ENCODE data around the gene C3. TPM values are rescaled to one million over a fixed set of nuclear protein-coding genes. Genes with fewer than 3 reads are reported as not detected.

The C3 gene
- total RNA-seq, 1 experiment from 2014 or later = 872 TPM

DNA sequence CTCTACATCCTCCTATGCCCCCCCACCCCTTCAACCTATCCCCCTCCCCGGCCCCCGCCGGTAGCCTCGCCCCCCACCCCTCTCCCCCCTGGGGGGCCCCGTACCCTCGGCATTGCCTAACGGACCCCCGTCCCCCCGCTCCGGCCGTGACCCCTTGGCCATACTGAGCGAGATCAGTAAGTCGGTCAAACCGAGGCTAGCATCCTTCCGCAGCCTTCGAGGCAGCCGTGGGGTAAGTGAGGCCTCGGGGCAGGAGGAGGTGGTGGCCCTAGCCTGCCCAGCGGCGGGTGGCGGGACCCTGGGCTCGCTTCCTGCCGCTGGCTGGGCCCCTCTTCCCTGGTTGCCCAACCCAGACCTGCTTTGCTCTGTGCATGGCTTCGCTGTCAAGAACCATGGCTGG lies 25.5 kb upstream of the C3 start:
- peaks cover 25% of the 10 kb centered on the region for H3K4me1 Mint-ChIP-seq (ENCODE audit: insufficient read depth, unreplicated experiment)
- peak overlapping the region; percentile 60 for H3K4me3 Mint-ChIP-seq (ENCODE audit: unreplicated experiment)
- ChIA-PET CTCF (no interaction called here), POLR2A (interaction anchor here (0.7 to 4.0 kb wide), 8 partner anchors 10 to 215 kb away, joined by 3 to 40 read pairs (median 6); partner anchors contain the start of genes C3, SH2D3A and TNFSF9)
- BruUV-seq (replicated peaks) = no TSS peak
- peaks cover 95% of the 10 kb centered on the region for H3K36me3 Mint-ChIP-seq (ENCODE audit: insufficient read depth, unreplicated experiment)
- DNase-seq (ENCODE audit: unreplicated experiment) = no peak
- TF ChIP-seq, protein P1, sequence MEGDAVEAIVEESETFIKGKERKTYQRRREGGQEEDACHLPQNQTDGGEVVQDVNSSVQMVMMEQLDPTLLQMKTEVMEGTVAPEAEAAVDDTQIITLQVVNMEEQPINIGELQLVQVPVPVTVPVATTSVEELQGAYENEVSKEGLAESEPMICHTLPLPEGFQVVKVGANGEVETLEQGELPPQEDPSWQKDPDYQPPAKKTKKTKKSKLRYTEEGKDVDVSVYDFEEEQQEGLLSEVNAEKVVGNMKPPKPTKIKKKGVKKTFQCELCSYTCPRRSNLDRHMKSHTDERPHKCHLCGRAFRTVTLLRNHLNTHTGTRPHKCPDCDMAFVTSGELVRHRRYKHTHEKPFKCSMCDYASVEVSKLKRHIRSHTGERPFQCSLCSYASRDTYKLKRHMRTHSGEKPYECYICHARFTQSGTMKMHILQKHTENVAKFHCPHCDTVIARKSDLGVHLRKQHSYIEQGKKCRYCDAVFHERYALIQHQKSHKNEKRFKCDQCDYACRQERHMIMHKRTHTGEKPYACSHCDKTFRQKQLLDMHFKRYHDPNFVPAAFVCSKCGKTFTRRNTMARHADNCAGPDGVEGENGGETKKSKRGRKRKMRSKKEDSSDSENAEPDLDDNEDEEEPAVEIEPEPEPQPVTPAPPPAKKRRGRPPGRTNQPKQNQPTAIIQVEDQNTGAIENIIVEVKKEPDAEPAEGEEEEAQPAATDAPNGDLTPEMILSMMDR (IDR thresholded peaks at IDR 0.05; ENCODE audit: unreplicated experiment) = no peak
- no peaks in the 10 kb centered on the region for H3K27me3 Mint-ChIP-seq (ENCODE audit: insufficient read depth, unreplicated experiment)
- intact Hi-C loops (cut with micrococcal nuclease) = no loop called here
- no peaks in the 10 kb centered on the region for H3K9me3 Mint-ChIP-seq (ENCODE audit: unreplicated experiment)
- H3K27ac Mint-ChIP-seq (ENCODE audit: low read depth, unreplicated experiment) = no peak overlapping the region

DNA sequence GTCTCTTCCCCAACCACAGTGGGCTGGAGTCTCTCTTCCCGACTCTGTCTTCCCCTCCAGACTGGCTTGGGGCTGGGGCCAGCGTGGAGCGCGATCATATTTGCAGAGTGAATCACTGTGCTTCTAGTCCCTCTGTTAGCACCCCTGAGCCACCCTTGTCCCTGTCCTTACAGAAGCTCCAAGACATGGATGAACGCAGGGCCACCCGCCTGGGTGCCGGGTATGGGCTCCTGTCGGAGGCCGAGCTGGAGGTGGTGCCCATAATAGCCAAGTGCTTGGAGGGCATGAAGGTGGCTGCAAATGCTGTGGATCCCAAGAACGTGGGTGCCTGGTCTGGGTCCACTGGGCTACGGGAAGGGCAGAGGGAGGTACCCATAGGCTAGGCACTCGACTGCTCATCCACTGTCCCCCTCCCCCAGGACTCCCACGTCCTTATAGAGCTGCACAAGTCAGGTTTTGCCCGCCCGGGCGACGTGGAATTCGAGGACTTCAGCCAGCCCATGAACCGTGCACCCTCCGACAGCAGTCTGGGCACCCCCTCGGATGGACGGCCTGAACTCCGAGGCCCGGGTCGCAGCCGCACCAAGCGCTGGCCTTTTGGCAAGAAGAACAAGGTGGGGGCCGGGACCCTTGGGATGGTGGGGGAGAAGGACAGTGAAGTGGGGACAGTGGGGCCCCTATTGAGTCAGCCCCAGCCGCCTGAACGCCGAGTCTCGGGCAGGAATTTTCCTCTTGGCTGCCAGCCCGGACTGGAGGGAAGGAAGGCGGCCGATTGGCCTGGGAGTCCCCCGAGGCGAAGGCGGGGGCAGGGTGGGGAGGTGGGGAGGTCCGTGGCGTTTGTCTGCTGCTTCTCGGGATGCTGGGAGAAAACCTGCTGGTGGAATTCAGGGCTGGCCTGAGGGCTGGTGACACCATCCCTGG lies 24.2 kb upstream of the C3 start:
- peak; percentile 98 for DNase-seq (ENCODE audit: unreplicated experiment)
- no peaks in the 10 kb centered on the region for H3K9me3 Mint-ChIP-seq (ENCODE audit: unreplicated experiment)
- peaks cover 85% of the 10 kb centered on the region for H3K36me3 Mint-ChIP-seq (ENCODE audit: insufficient read depth, unreplicated experiment)
- BruUV-seq (replicated peaks) = no TSS peak
- ChIA-PET POLR2A (interaction anchor here (0.6 to 10.5 kb wide), 10 partner anchors 8 to 227 kb away, joined by 3 to 189 read pairs (median 4); partner anchors contain the start of genes C3, SH2D3A and TNFSF9), CTCF (interaction anchor here (2.8 kb wide), 1 partner anchor 119 kb away, joined by 21 read pairs; no protein-coding TSS in a partner anchor)
- peak overlapping the region; percentile 28 for H3K27ac Mint-ChIP-seq (ENCODE audit: low read depth, unreplicated experiment)
- peak overlapping the region; percentile 60 for H3K4me3 Mint-ChIP-seq (ENCODE audit: unreplicated experiment)
- intact Hi-C loops (cut with micrococcal nuclease) = no loop called here
- peaks cover 28% of the 10 kb centered on the region for H3K4me1 Mint-ChIP-seq (ENCODE audit: insufficient read depth, unreplicated experiment)
- TF ChIP-seq, protein P1 (IDR thresholded peaks at IDR 0.05; ENCODE audit: unreplicated experiment) = no peak
- no peaks in the 10 kb centered on the region for H3K27me3 Mint-ChIP-seq (ENCODE audit: insufficient read depth, unreplicated experiment)

DNA sequence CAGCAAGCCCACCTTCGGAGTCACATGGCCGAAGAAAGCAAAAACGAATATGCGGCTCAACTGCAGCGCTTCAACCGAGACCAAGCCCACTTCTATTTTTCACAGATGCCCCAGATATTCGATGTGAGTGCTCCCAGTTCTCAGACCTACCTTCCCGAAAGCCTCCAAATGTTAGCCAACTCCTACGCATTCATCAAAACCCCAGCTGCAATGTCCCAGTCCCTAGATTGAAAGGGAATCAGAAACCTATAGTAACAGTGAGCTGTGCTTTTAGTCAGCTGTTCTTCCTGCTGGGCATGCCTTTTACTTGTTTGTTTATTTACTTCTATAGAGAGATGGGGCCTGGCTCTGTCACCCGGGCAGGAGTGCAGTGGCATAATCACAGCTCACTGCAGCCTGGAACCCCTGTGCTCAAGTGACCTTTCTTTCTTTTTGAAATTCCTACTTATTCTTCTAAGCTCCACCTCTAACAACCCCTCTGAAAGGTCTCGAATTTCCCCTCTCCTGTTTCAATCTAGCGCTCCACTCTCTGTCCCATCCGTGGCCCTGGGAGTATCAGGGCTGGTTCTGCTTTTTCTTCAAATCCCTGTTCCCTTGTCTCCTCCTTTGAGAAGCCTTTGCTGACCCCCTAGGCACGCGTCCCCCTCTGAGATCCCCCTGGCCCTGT lies 23.4 kb upstream of the C3 start:
- no TSS peak for BruUV-seq (replicated peaks)
- POLR2A ChIA-PET = interaction anchor here (0.6 to 10.5 kb wide), 9 partner anchors 7 to 840 kb away, joined by 3 to 189 read pairs (median 3); partner anchors contain the start of genes C3 and SH2D3A
- intact Hi-C loops (cut with micrococcal nuclease) = no loop called here
- H3K4me1 Mint-ChIP-seq (ENCODE audit: insufficient read depth, unreplicated experiment) = peaks cover 30% of the 10 kb centered on the region
- H3K27me3 Mint-ChIP-seq (ENCODE audit: insufficient read depth, unreplicated experiment) = no peaks in the 10 kb centered on the region
- CTCF ChIA-PET = interaction anchor here (2.8 kb wide), 1 partner anchor 120 kb away, joined by 21 read pairs; no protein-coding TSS in a partner anchor
- H3K36me3 Mint-ChIP-seq (ENCODE audit: insufficient read depth, unreplicated experiment) = peaks cover 77% of the 10 kb centered on the region
- peak; percentile 47 for DNase-seq (ENCODE audit: unreplicated experiment)
- H3K27ac Mint-ChIP-seq (ENCODE audit: low read depth, unreplicated experiment) = peak overlapping the region; percentile 28
- TF ChIP-seq, protein P1 (IDR thresholded peaks at IDR 0.05; ENCODE audit: unreplicated experiment) = no peak
- H3K9me3 Mint-ChIP-seq (ENCODE audit: unreplicated experiment) = no peaks in the 10 kb centered on the region
- H3K4me3 Mint-ChIP-seq (ENCODE audit: unreplicated experiment) = peak overlapping the region; percentile 60

DNA sequence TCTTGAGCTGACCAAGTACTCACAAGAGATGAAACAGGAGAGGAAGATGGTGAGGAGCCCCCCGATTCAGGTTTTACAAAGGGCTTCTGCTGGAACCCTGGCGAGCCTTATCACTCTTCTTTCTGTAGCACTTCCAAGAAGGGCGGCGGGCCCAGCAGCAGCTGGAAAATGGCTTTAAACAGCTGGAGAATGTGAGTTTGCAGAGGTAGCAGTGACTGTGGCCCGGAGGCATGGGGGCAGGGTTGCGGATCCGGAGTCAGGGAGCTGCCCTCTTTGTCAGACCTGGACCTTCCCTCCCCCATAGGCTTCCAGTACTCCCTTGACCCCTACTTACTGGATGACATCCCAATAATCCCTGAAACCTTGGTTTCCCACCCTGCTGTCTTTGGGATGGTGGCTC lies 22.6 kb upstream of the C3 start:
- peak overlapping the region; percentile 23 for H3K27ac Mint-ChIP-seq (ENCODE audit: low read depth, unreplicated experiment)
- peak overlapping the region; percentile 60 for H3K4me3 Mint-ChIP-seq (ENCODE audit: unreplicated experiment)
- H3K4me1 Mint-ChIP-seq (ENCODE audit: insufficient read depth, unreplicated experiment) = peaks cover 37% of the 10 kb centered on the region
- DNase-seq (ENCODE audit: unreplicated experiment) = no peak
- no peaks in the 10 kb centered on the region for H3K27me3 Mint-ChIP-seq (ENCODE audit: insufficient read depth, unreplicated experiment)
- no TSS peak for BruUV-seq (replicated peaks)
- no peaks in the 10 kb centered on the region for H3K9me3 Mint-ChIP-seq (ENCODE audit: unreplicated experiment)
- peaks cover 69% of the 10 kb centered on the region for H3K36me3 Mint-ChIP-seq (ENCODE audit: insufficient read depth, unreplicated experiment)
- POLR2A ChIA-PET = interaction anchor here (0.5 to 10.5 kb wide), 4 partner anchors 11 to 23 kb away, joined by 3 to 189 read pairs (median 22); partner anchors contain the start of genes C3 and SH2D3A
- TF ChIP-seq, protein P1 (IDR thresholded peaks at IDR 0.05; ENCODE audit: unreplicated experiment) = no peak
- intact Hi-C loops (cut with micrococcal nuclease) = no loop called here
- CTCF ChIA-PET = interaction anchor here (0.6 to 2.8 kb wide), 2 partner anchors 26 to 121 kb away, joined by 3 to 21 read pairs; no protein-coding TSS in a partner anchor
